Progenitor cell of endocrine pancreas (in vitro differentiated cells): ENCODE results near the gene RRAGC. TPM values are rescaled to one million over a fixed set of nuclear protein-coding genes. Genes with fewer than 3 reads are reported as not detected.

Experiments
- DNase-seq: peaks from one replicate; pipeline ENCODE4 v3.0.0; 2021; ENCODE audit warnings: low spot score; ENCODE audit not compliant: unreplicated experiment
- H3K27ac Mint-ChIP-seq: 2 replicates; pipeline ENCODE4 v1.8.0; 2021; ENCODE audit warnings: mild to moderate bottlenecking, moderate library complexity, mixed read lengths
- H3K27me3 Mint-ChIP-seq: 2 replicates; pipeline ENCODE4 v1.8.0; 2021; ENCODE audit warnings: mixed read lengths
- H3K36me3 Mint-ChIP-seq: 2 replicates; pipeline ENCODE4 v1.8.0; 2022; ENCODE audit warnings: mixed read lengths; ENCODE audit not compliant: insufficient read depth
- H3K4me1 Mint-ChIP-seq: 2 replicates; pipeline ENCODE4 v1.8.0; 2021; ENCODE audit warnings: low read depth, mixed read lengths
- H3K4me3 Mint-ChIP-seq: 2 replicates; pipeline ENCODE4 v1.8.0; 2021; ENCODE audit warnings: low read depth, mild to moderate bottlenecking, moderate library complexity, mixed read lengths
- H3K9me3 Mint-ChIP-seq: 2 replicates; pipeline ENCODE4 v1.8.0; 2021; ENCODE audit warnings: low read depth, mixed read lengths
- CTCF ChIP-seq: fragments of 200-600 bp; sonication (generic); IDR thresholded peaks from one replicate; pipeline ENCODE4 v1.5.0; 2021; ENCODE audit warnings: antibody characterized with exemption, mild to moderate bottlenecking; ENCODE audit not compliant: unreplicated experiment
- total RNA-seq: library from RNA; stranded (reverse); gene quantifications from 2 replicates; pipeline ENCODE4 v1.2.1, GENCODE V29; 2021

RRAGC gene
- total RNA-seq, 1 donor from 2014 or later: 19.7 TPM

- peaks cover 45% of the 10 kb centered on the region for H3K27me3 Mint-ChIP-seq
- H3K27ac Mint-ChIP-seq: no peak overlapping the region
These were observed 30.2 kb downstream of the RRAGC start for GRCh38 chr1:38829368-38829767.

GRCh38 chr1:38827318-38827717 is 32.3 kb downstream of the RRAGC start:
- TF ChIP-seq CTCF: no peak
- H3K9me3 Mint-ChIP-seq: no peaks in the 10 kb centered on the region
- no peak for DNase-seq
- H3K27me3 Mint-ChIP-seq: peaks cover 46% of the 10 kb centered on the region
- H3K36me3 Mint-ChIP-seq: no peaks in the 10 kb centered on the region
- H3K4me3 Mint-ChIP-seq: no peak overlapping the region
- H3K4me1 Mint-ChIP-seq: no peaks in the 10 kb centered on the region
- no peak overlapping the region for H3K27ac Mint-ChIP-seq

More at GRCh38 chr1:38829368-38829767, 30.2 kb downstream of the RRAGC start:
- Mint-ChIP-seq H3K9me3 (no peaks in the 10 kb centered on the region), H3K4me3 (no peak overlapping the region), H3K36me3 (no peaks in the 10 kb centered on the region), H3K4me1 (no peaks in the 10 kb centered on the region)
- no peak for DNase-seq
- TF ChIP-seq CTCF: no peak

GRCh38 chr1:38826886-38827285 is 32.7 kb downstream of the RRAGC start:
- H3K27ac Mint-ChIP-seq: no peak overlapping the region
- no peaks in the 10 kb centered on the region for H3K4me1 Mint-ChIP-seq
- no peak for TF ChIP-seq CTCF
- no peak for DNase-seq
- no peak overlapping the region for H3K4me3 Mint-ChIP-seq
- no peaks in the 10 kb centered on the region for H3K9me3 Mint-ChIP-seq
- H3K27me3 Mint-ChIP-seq: peaks cover 49% of the 10 kb centered on the region
- H3K36me3 Mint-ChIP-seq: no peaks in the 10 kb centered on the region

GRCh38 chr1:38826262-38826661 is 33.3 kb downstream of the RRAGC start:
- no peak for DNase-seq
- no peaks in the 10 kb centered on the region for H3K36me3 Mint-ChIP-seq
- H3K4me3 Mint-ChIP-seq: no peak overlapping the region
- H3K9me3 Mint-ChIP-seq: no peaks in the 10 kb centered on the region
- H3K4me1 Mint-ChIP-seq: no peaks in the 10 kb centered on the region
- TF ChIP-seq CTCF: no peak
- peaks cover 49% of the 10 kb centered on the region for H3K27me3 Mint-ChIP-seq
- no peak overlapping the region for H3K27ac Mint-ChIP-seq

- no peak overlapping the region for H3K27ac Mint-ChIP-seq
- H3K4me1 Mint-ChIP-seq: peaks cover 8% of the 10 kb centered on the region
- no peak for TF ChIP-seq CTCF
- no peak for DNase-seq
- H3K36me3 Mint-ChIP-seq: no peaks in the 10 kb centered on the region
- no peak overlapping the region for H3K4me3 Mint-ChIP-seq
- H3K9me3 Mint-ChIP-seq: no peaks in the 10 kb centered on the region
- peaks cover 68% of the 10 kb centered on the region for H3K27me3 Mint-ChIP-seq
These were observed 38.7 kb downstream of the RRAGC start for GRCh38 chr1:38820860-38821259.
